ENCODE data around the gene STIMATE.

STIMATE gene

DNA sequence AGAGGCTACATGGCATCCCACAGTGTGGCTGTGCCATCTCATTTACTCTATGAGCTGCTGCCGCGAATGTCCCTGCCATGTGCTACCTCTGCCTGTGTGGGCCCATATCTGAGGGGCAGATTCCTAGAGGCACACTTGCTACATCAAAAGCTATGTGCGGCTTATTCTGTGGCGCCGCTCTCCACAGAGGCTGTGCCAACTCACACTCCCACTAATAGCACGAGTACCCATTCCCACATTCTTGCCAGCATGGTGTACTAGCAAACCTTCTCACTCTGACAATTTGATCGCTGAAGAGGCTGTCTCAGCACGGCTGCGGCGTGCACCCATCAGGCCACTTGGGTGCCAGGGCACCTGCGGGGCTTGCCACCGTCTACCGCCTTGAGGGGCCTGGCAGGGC, 31.4 kb downstream of the STIMATE start:
- Histone ChIP-seq H3K9ac (no peak overlapping the region), H3K4me1 (no peaks in the 10 kb centered on the region), H3K27ac (no peak overlapping the region), H3K79me2 (peaks cover 2% of the 10 kb centered on the region), H2AFZ (no peak overlapping the region), H3K4me3 (ENCODE audit: low read depth, low read length) (no peak overlapping the region), H3K36me3 (ENCODE audit: control insufficient read depth, insufficient read depth, low read length) (no peaks in the 10 kb centered on the region), H3K9me3 (ENCODE audit: control insufficient read depth, low read length) (no peaks in the 10 kb centered on the region), H3K27me3 (ENCODE audit: control insufficient read depth, insufficient read depth, low read length) (no peaks in the 10 kb centered on the region), H3K4me2 (ENCODE audit: low read length) (no peak overlapping the region)
- TF ChIP-seq, protein P1, sequence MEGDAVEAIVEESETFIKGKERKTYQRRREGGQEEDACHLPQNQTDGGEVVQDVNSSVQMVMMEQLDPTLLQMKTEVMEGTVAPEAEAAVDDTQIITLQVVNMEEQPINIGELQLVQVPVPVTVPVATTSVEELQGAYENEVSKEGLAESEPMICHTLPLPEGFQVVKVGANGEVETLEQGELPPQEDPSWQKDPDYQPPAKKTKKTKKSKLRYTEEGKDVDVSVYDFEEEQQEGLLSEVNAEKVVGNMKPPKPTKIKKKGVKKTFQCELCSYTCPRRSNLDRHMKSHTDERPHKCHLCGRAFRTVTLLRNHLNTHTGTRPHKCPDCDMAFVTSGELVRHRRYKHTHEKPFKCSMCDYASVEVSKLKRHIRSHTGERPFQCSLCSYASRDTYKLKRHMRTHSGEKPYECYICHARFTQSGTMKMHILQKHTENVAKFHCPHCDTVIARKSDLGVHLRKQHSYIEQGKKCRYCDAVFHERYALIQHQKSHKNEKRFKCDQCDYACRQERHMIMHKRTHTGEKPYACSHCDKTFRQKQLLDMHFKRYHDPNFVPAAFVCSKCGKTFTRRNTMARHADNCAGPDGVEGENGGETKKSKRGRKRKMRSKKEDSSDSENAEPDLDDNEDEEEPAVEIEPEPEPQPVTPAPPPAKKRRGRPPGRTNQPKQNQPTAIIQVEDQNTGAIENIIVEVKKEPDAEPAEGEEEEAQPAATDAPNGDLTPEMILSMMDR (IDR thresholded peaks at IDR 0.05), result no peak

DNA sequence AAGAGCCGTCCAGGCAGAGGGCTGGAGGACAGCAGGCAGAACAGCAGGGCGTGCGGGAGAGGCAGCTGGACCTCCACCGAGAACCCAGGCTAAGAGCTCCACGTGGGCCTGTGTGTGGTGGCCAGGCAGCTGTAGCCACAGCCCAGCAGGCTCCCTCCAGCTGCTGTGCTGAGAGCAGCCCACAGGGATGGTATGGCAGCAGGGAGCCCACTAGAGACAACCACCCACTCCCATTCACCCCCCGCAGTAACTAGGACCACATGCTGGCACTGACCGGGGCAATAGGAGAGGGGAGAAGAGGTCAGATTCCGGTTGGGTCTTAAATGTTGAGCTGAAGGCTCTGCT, 37.0 kb downstream of the STIMATE start:
- no peaks in the 10 kb centered on the region for H3K36me3 ChIP-seq (ENCODE audit: control insufficient read depth, insufficient read depth, low read length)
- TF ChIP-seq, protein P1 (IDR thresholded peaks at IDR 0.05), result no peak
- H3K9ac ChIP-seq, result no peak overlapping the region

DNA sequence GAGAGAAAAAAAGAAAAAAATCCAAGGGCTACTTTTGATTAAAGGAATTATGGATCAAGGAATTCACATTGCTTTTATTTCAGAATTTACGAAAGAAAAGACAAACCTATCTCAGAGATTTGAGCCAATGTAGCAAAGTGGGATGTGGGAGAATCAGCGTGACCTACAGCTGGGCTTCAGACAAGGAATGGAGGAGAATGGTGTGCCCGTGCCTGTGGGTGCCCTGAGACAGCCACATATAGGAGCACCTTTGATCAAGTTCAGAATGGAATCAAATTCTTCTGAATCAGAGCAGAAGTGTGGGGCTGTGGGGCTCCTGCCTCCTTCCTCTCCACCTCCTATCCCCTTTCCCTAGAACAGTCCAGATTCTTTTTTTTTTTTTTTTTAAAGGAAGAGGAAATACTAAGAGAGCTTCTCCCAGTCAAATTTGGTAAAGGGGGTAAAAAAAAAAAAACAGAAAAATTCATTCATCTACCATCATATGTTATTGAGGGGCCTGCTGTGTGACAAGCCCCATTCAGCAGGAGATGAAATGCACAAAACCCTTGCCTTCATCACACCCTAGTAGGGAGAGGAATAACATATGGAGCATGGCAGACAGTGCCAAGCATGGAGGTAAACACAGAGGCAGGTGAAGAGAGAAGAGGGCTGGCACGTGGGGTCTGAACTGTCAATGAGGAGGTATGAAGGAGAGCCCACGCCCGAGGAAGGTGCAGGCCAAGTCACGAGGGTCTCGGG, 37.5 kb downstream of the STIMATE start:
- no peaks in the 10 kb centered on the region for H3K36me3 ChIP-seq (ENCODE audit: control insufficient read depth, insufficient read depth, low read length)
- H3K9ac ChIP-seq, result no peak overlapping the region
- H3K4me1 ChIP-seq, result no peaks in the 10 kb centered on the region
- H3K27me3 ChIP-seq (ENCODE audit: control insufficient read depth, insufficient read depth, low read length), result no peaks in the 10 kb centered on the region
- peaks cover 2% of the 10 kb centered on the region for H3K79me2 ChIP-seq
- no peak overlapping the region for H3K27ac ChIP-seq
- no peak overlapping the region for H3K4me3 ChIP-seq (ENCODE audit: low read depth, low read length)
- H2AFZ ChIP-seq, result no peak overlapping the region
- TF ChIP-seq, protein P1 (IDR thresholded peaks at IDR 0.05), result no peak
- H3K4me2 ChIP-seq (ENCODE audit: low read length), result no peak overlapping the region
- H3K9me3 ChIP-seq (ENCODE audit: control insufficient read depth, low read length), result no peaks in the 10 kb centered on the region

More for the DNA sequence above, 37.0 kb downstream of the STIMATE start:
- no peak overlapping the region for H3K27ac ChIP-seq
- H3K79me2 ChIP-seq, result peaks cover 2% of the 10 kb centered on the region
- H3K4me1 ChIP-seq, result no peaks in the 10 kb centered on the region
- no peak overlapping the region for H3K4me3 ChIP-seq (ENCODE audit: low read depth, low read length)
- H2AFZ ChIP-seq, result no peak overlapping the region
- no peaks in the 10 kb centered on the region for H3K9me3 ChIP-seq (ENCODE audit: control insufficient read depth, low read length)
- no peak overlapping the region for H3K4me2 ChIP-seq (ENCODE audit: low read length)
- H3K27me3 ChIP-seq (ENCODE audit: control insufficient read depth, insufficient read depth, low read length), result no peaks in the 10 kb centered on the region

DNA sequence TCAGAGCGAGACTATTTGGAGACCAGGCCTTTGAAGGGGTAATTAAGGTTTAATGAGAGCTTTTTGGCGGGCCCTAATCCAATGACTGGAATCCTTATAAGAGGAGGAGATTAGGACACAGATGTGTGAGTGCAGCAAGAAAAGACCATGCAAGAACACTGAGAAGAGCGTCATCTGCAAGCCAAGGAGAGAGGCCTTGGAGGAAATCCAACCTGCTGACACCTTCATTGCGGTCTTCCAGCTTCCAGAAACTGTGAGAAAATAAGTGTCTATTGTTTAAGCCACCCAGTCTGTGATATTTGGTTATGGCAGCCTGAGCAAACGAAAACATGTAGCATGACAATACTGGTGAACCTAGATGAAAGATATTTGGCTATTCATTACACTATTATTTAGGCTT, 39.5 kb downstream of the STIMATE start:
- no peaks in the 10 kb centered on the region for H3K79me2 ChIP-seq
- no peak overlapping the region for H2AFZ ChIP-seq
- no peak overlapping the region for H3K4me2 ChIP-seq (ENCODE audit: low read length)
- TF ChIP-seq, protein P1 (IDR thresholded peaks at IDR 0.05), result no peak
- H3K27me3 ChIP-seq (ENCODE audit: control insufficient read depth, insufficient read depth, low read length), result no peaks in the 10 kb centered on the region
- no peak overlapping the region for H3K27ac ChIP-seq
- H3K36me3 ChIP-seq (ENCODE audit: control insufficient read depth, insufficient read depth, low read length), result no peaks in the 10 kb centered on the region
- H3K9me3 ChIP-seq (ENCODE audit: control insufficient read depth, low read length), result no peaks in the 10 kb centered on the region
- H3K4me3 ChIP-seq (ENCODE audit: low read depth, low read length), result no peak overlapping the region
- no peaks in the 10 kb centered on the region for H3K4me1 ChIP-seq
- no peak overlapping the region for H3K9ac ChIP-seq

DNA sequence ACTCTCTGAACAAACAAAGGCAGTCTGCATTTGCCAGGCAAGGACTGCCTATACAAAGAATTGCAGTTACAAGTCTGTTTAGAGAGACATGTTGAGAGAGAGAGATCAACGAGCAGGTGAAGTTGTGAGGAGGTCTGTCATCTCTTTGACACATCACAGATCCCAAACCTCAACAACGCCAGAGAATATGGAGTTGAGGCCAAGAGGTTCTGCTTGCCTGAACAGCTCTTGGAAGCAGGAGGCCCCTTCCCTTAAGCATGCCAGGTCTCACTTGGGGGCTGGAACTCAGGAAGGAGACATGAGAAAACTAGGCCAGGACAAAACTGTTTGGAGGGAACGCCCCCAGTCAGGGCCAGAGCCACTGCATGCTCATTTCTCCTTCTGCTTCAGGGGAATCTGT, 40.2 kb downstream of the STIMATE start:
- H3K27me3 ChIP-seq (ENCODE audit: control insufficient read depth, insufficient read depth, low read length), result no peaks in the 10 kb centered on the region
- H3K4me3 ChIP-seq (ENCODE audit: low read depth, low read length), result no peak overlapping the region
- no peaks in the 10 kb centered on the region for H3K36me3 ChIP-seq (ENCODE audit: control insufficient read depth, insufficient read depth, low read length)
- TF ChIP-seq, protein P1 (IDR thresholded peaks at IDR 0.05), result no peak
- no peak overlapping the region for H3K4me2 ChIP-seq (ENCODE audit: low read length)
- no peaks in the 10 kb centered on the region for H3K9me3 ChIP-seq (ENCODE audit: control insufficient read depth, low read length)
- H2AFZ ChIP-seq, result no peak overlapping the region
- no peaks in the 10 kb centered on the region for H3K4me1 ChIP-seq
- H3K79me2 ChIP-seq, result no peaks in the 10 kb centered on the region
- H3K27ac ChIP-seq, result no peak overlapping the region
- H3K9ac ChIP-seq, result no peak overlapping the region

Data from parathyroid adenoma (tissue), 2 donors.